Ascending aorta (tissue), 2 donors: ENCODE measurements around the gene HCN1. TPM values are rescaled to one million over a fixed set of nuclear protein-coding genes. Genes with fewer than 3 reads are reported as not detected.

Source experiments
- DNase-seq, 2 donors: peaks; one replicate each; pipeline ENCODE4 v3.0.0-alpha.2; 2019; ENCODE audit warnings: low spot score in 2 of 2
- H3K27ac ChIP-seq, 2 donors: fragments of 200-600 bp; sonication (generic); one replicate each; pipeline ENCODE4 v1.5.1; 2016 to 2017; ENCODE audit warnings: mild to moderate bottlenecking in 1 of 2
- H3K27me3 ChIP-seq: fragments of 200-600 bp; sonication (generic); one replicate; pipeline ENCODE4 v1.5.1; 2017
- H3K36me3 ChIP-seq, 2 donors: fragments of 200-600 bp; sonication (generic); one replicate each; pipeline ENCODE4 v1.5.1; 2016
- H3K4me1 ChIP-seq, 2 donors: fragments of 200-600 bp; sonication (generic); one replicate each; pipeline ENCODE4 v1.5.1; 2016 to 2017; ENCODE audit warnings: mild to moderate bottlenecking in 1 of 2
- H3K4me3 ChIP-seq, 2 donors: fragments of 200-600 bp; sonication (generic); one replicate each; pipeline ENCODE4 v1.5.1; 2016 to 2017; ENCODE audit warnings: mild to moderate bottlenecking in 1 of 2
- H3K9me3 ChIP-seq, 2 donors: fragments of 200-600 bp; sonication (generic); one replicate each; pipeline ENCODE4 v1.5.1; 2016
- intact Hi-C: fragments of 100-400 bp; cut with DNase I; formaldehyde crosslinking; loops from one replicate; pipeline ENCODE4 v1.15.1; 2023
- total RNA-seq: library from RNA; depleted of rRNA; stranded (reverse); fragments of >200 nt; gene quantifications from one replicate; pipeline ENCODE4 v1.1.0, GENCODE V29; 2016
- TF ChIP-seq, protein P1 (sequence below), 3 experiments: fragments of 200-600 bp in 2 of 3; fragments of 450-650 bp in 1 of 3; sonication (generic) in 2 of 3; IDR thresholded peaks; one replicate each; pipeline ENCODE4 v1.5.1; 2016 to 2019; ENCODE audit warnings: antibody characterized with exemption in 3 of 3, mild to moderate bottlenecking in 1 of 3, moderate library complexity in 1 of 3

The HCN1 gene
- total RNA-seq, 1 donor from 2014 or later, result not detected

DNA sequence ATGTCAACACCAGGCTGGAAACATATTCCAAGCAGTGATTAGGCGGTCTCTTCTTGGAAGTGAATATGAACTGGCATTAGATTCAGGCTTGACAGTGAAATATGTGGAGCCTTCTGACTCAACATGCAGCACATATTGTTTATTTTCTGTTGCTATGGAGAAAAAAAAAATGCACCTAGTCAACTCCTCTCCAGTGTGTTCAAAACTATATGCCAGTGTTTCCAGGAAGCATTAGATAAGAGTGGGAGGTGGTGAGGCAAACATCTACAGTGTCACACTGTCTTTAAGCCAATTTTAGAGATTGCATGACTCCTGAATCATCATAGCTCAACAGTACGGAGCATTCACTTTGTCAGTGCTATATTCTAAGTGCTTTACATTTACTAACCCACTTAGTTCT lies 117.9 kb downstream of the HCN1 start:
- TF ChIP-seq, protein P1, sequence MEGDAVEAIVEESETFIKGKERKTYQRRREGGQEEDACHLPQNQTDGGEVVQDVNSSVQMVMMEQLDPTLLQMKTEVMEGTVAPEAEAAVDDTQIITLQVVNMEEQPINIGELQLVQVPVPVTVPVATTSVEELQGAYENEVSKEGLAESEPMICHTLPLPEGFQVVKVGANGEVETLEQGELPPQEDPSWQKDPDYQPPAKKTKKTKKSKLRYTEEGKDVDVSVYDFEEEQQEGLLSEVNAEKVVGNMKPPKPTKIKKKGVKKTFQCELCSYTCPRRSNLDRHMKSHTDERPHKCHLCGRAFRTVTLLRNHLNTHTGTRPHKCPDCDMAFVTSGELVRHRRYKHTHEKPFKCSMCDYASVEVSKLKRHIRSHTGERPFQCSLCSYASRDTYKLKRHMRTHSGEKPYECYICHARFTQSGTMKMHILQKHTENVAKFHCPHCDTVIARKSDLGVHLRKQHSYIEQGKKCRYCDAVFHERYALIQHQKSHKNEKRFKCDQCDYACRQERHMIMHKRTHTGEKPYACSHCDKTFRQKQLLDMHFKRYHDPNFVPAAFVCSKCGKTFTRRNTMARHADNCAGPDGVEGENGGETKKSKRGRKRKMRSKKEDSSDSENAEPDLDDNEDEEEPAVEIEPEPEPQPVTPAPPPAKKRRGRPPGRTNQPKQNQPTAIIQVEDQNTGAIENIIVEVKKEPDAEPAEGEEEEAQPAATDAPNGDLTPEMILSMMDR (IDR thresholded peaks at IDR 0.05), result no peak
- no peak overlapping the region for H3K4me3 ChIP-seq
- H3K9me3 ChIP-seq, result no peaks in the 10 kb centered on the region
- no peaks in the 10 kb centered on the region for H3K27me3 ChIP-seq
- no peak for DNase-seq
- intact Hi-C loops, result no loop called here
- H3K4me1 ChIP-seq, result no peaks in the 10 kb centered on the region
- no peak overlapping the region for H3K27ac ChIP-seq
- H3K36me3 ChIP-seq, result no peaks in the 10 kb centered on the region

GRCh38 chr5:45568813-45569212 lies 127.4 kb downstream of the HCN1 start:
- Histone ChIP-seq H3K27ac (no peak overlapping the region), H3K27me3 (no peaks in the 10 kb centered on the region), H3K36me3 (no peaks in the 10 kb centered on the region), H3K4me3 (no peak overlapping the region), H3K4me1 (no peaks in the 10 kb centered on the region), H3K9me3 (no peaks in the 10 kb centered on the region)
- intact Hi-C loops, result no loop called here
- no peak for DNase-seq
- TF ChIP-seq, protein P1 (IDR thresholded peaks at IDR 0.05), result no peak

GRCh38 chr5:45542421-45542820 lies 153.8 kb downstream of the HCN1 start:
- Histone ChIP-seq H3K4me3 (no peak overlapping the region), H3K36me3 (no peaks in the 10 kb centered on the region), H3K4me1 (no peaks in the 10 kb centered on the region), H3K27me3 (no peaks in the 10 kb centered on the region), H3K9me3 (peaks cover 0 to 6% of the 10 kb centered on the region in 2 donors), H3K27ac (no peak overlapping the region)
- TF ChIP-seq, protein P1 (IDR thresholded peaks at IDR 0.05), result no peak
- no peak for DNase-seq
- intact Hi-C loops, result no loop called here

DNA sequence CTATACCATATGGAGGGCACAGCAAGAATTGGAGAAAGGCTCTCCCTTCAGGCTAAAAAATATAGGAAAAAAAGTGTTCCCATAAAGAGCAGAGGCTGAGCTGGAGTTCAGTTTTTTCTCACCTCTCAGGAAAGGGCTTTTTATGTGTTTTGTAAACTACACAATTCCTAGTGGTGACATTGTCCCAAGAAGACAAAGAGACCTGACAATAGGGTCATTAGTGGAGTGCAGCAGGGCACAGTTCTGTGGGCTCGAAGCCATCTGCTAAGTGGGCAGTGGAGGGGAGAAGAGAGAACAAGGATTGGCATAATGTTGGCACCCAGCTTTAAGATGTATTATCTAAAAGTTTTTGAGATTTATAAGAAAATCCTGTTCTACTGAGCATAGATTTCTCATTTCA lies 162.5 kb downstream of the HCN1 start:
- TF ChIP-seq, protein P1 (IDR thresholded peaks at IDR 0.05), result no peak
- Histone ChIP-seq H3K4me1 (no peaks in the 10 kb centered on the region), H3K4me3 (no peak overlapping the region), H3K9me3 (no peaks in the 10 kb centered on the region), H3K27me3 (no peaks in the 10 kb centered on the region), H3K36me3 (no peaks in the 10 kb centered on the region), H3K27ac (no peak overlapping the region)
- DNase-seq, result no peak
- intact Hi-C loops, result no loop called here

DNA sequence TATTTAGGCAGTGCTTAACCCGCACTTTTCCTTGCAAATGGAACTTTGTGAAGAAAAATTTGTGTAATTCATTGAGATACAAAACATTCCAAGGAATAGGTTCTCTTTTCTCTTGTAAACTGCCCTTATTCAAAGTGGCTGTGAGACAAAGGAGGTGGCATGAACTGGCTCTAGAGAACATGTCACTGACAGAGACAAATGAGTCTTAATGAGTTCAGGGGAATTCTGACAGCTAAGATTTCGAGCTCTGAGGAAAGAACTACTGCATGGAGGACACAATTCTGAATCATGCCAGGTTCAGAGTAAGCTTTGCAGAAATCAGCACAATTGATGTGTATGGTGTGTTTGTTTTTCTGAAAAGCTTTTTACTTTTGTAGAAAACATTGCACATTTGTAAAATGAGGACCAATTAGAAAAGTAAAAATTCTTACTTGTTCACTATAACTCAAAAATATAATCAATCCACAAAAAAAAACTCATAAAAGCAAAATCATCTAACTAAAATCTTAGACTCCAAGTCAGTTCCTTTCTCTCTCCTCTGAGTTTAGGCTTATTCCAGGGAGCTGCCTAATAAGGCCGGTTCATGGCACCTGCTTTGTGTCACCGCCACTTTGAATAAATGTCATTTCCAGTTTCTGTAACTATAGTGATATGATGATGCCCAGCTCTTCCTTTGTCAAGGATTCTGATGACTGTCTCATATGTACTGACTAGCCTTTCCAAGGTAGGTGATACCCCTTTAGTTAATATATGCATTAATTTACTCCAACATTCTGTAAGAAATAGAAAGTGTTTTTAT lies 163.2 kb downstream of the HCN1 start:
- no peak overlapping the region for H3K27ac ChIP-seq
- H3K27me3 ChIP-seq, result no peaks in the 10 kb centered on the region
- TF ChIP-seq, protein P1 (IDR thresholded peaks at IDR 0.05), result no peak
- H3K4me3 ChIP-seq, result no peak overlapping the region
- no peak for DNase-seq
- H3K36me3 ChIP-seq, result no peaks in the 10 kb centered on the region
- H3K9me3 ChIP-seq, result no peaks in the 10 kb centered on the region
- intact Hi-C loops, result no loop called here
- H3K4me1 ChIP-seq, result no peaks in the 10 kb centered on the region
